CD1c-positive myeloid dendritic cell (primary cell): ENCODE measurements around the gene WDR75.
A peak's percentile ranks its signal among the peaks of the same experiment; 100 is the strongest.
"Not testable (repeated sequence)": the region's sequence is repeated elsewhere in the genome, so short reads cannot be mapped to it uniquely, and the experiment has no call there.

Experiments used
- DNase-seq: peaks from one replicate; pipeline ENCODE4 v3.0.0-alpha.2; 2016; ENCODE audit errors: extremely low spot score

The WDR75 gene

GRCh38 chr2:189440644-189440946, 679 bp upstream of the WDR75 start:
- DNase-seq = no peak

- no peak for DNase-seq
These were observed 418 bp downstream of the WDR75 start for GRCh38 chr2:189441709-189442074.

- DNase-seq = no peak
These were observed 1.2 kb downstream of the WDR75 start for GRCh38 chr2:189442468-189442867.

- peak; percentile 4 for DNase-seq
These were observed 3.0 kb downstream of the WDR75 start for GRCh38 chr2:189444322-189444721.

- no peak for DNase-seq
These were observed 5.5 kb downstream of the WDR75 start for GRCh38 chr2:189446780-189447179.

GRCh38 chr2:189454009-189454408, 12.7 kb downstream of the WDR75 start:
- DNase-seq = no peak

- DNase-seq = no peak
These were observed 23.8 kb downstream of the WDR75 start for GRCh38 chr2:189465076-189465475.

- DNase-seq = no peak
These were observed 24.2 kb downstream of the WDR75 start for GRCh38 chr2:189465478-189465877.

- no peak for DNase-seq
These were observed 24.8 kb downstream of the WDR75 start for GRCh38 chr2:189466046-189466445.

GRCh38 chr2:189466656-189467055, 25.4 kb downstream of the WDR75 start:
- DNase-seq = peak; percentile 38

GRCh38 chr2:189467160-189467559, 25.9 kb downstream of the WDR75 start:
- peak; percentile 3 for DNase-seq

- DNase-seq = no peak
These were observed 26.3 kb downstream of the WDR75 start for GRCh38 chr2:189467593-189467992.

- no peak for DNase-seq
These were observed 33.3 kb downstream of the WDR75 start for GRCh38 chr2:189474526-189474925.

GRCh38 chr2:189477756-189478155, 36.5 kb downstream of the WDR75 start:
- DNase-seq = no peak

GRCh38 chr2:189478289-189478688, 37.0 kb downstream of the WDR75 start:
- not testable (repeated sequence) for DNase-seq

GRCh38 chr2:189481071-189481470, 39.8 kb downstream of the WDR75 start:
- DNase-seq = no peak

GRCh38 chr2:189483571-189483970, 42.3 kb downstream of the WDR75 start:
- no peak for DNase-seq

GRCh38 chr2:189483980-189484740, 42.9 kb downstream of the WDR75 start:
- no peak for DNase-seq

- DNase-seq = no peak
These were observed 43.9 kb downstream of the WDR75 start for GRCh38 chr2:189485146-189485545.

- no peak for DNase-seq
These were observed 45.0 kb downstream of the WDR75 start for GRCh38 chr2:189486237-189486770.

GRCh38 chr2:189487283-189488007, 46.2 kb downstream of the WDR75 start:
- DNase-seq = no peak

- no peak for DNase-seq
These were observed 46.7 kb downstream of the WDR75 start for GRCh38 chr2:189488008-189488310.

GRCh38 chr2:189492451-189492850, 51.2 kb downstream of the WDR75 start:
- DNase-seq = no peak
